CD4-positive, alpha-beta T cell treated with Interleukin-17A for 1 hour (primary cell): ENCODE results near the gene INHBB.

ENCODE experiments used
- DNase-seq: peaks from one replicate; pipeline ENCODE4 v3.0.0-alpha.2; 2020

The INHBB gene

DNA sequence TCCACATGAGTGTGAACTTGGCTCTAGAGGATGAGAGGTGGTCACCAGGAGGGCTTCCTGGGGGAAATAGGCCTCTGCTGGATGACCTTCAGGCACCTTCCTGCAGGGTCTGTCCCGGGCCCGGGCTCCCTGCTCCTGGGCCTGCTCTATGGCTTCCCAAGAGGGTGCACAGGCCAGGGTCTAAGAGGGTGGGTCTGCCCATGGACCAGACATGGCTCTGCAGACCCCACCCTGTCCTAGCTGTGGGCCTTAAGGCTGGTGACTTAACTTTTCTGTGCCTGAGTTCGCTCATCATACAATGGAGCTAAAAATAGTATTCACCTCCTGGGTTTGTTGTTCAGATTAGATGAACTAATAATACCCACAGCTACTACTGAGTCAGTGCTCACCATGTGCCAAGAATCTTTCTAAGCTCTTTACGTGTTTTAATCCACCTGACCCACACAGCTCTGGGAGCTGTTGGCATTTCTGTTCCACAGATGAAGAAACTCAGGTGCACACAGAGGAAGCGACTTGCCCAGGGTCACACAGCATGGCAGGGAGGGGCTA is 14.4 kb downstream of the INHBB start:
- no peak for DNase-seq

DNA sequence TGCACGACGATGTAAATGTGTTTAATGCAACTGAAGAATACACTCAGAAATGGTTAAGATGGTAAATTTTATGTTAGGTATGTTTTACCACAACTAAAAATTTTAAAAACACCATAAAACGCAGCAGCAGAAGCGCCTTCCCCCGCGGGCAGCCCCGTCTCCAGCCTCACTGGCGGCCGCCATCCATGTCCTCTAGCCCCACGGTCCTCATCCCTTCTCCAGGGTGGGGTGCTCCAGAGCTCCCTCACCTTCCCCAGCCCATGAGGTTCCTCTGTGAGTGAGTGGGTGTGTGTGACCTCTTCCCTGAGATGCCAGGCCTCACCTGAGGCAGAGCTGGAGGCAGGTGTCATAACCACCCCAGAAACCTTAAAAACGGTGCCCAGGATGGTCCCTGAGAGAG is 17.0 kb downstream of the INHBB start:
- no peak for DNase-seq

DNA sequence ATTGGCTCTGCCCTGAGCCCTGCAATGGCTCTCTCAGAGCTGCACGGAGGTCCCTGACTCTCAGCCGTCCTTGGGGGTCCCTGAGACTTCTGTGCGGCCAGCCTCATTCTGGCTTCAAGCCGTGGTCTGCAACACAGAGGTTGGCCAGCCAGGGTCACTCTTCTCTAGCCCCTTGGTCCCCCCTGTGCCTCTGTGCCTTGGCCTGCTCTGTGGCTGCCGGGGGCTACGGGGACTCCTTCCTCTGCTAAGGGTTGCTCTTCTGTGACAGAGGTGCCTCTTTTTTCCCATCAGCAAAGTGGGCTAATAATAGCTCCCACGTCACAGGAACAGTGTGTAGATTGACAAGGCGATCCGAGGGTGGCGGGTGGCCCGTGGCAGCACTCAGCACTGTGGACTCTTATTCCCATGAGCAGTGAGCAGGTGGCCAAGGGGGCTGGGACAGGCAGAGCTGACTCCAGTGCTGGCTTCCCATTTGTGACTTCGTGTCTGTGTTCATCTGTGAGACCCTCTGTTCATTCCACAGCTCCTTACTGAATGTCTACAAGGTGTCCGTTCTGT is 19.4 kb downstream of the INHBB start:
- DNase-seq = no peak

DNA sequence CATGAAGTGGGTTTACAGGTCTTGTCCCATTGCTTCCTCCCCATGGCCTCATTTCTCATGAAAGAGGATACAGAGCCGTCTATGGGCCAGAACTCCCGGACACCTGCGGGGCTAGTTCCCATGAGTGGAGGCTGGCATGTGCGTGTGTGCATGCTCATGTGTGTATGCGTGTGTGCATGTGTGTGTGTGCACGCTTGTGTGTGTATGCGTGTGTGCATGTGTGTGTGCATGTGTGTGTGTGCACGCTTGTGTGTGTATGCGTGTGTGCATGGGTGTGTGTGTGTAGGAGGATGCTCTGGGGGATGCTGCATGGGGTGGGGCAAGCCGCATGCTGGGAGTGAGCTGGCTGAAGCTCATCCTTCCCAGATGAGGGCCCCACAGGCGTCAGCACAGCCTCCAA is 20.8 kb downstream of the INHBB start:
- DNase-seq = no peak

DNA sequence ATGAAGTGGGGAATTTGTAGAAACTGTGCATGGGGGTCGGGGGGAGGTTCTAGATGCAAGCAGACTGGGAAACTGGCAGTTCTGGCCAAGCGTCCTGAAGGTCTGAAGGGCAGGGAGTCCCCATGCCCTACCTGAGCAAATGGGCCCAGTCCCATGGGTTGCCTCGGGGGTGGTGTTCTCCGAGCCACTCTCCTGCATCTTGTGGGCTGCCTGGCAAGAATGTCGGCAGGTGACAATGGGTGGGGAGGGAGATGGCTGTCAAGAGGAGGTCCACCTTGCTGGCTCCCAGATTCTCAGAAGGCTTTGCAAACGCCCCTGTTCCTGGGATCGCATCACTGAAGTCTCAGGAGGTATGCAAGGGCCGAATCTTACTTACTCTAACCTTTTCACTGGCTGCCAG is 21.3 kb downstream of the INHBB start:
- DNase-seq = no peak

DNA sequence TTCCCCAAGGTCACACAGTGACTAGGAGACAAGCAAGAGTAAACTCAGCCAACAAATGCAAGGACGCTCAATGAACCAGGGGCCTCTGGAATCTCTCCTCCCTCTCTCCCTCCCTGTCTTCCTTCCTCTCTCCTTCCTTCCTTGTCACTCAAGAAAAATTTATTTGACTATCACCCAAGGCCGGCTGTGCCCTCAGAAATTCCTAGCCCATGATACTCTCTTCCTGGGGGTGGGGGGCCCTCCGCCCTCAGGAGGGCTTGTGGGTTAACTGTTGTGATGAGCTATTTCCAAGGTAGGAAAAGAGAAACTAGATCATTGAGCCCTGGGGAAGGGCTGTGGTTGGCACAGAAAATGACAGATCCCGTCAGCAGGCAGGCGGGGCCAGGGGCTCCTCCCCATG is 21.7 kb downstream of the INHBB start:
- DNase-seq = no peak

DNA sequence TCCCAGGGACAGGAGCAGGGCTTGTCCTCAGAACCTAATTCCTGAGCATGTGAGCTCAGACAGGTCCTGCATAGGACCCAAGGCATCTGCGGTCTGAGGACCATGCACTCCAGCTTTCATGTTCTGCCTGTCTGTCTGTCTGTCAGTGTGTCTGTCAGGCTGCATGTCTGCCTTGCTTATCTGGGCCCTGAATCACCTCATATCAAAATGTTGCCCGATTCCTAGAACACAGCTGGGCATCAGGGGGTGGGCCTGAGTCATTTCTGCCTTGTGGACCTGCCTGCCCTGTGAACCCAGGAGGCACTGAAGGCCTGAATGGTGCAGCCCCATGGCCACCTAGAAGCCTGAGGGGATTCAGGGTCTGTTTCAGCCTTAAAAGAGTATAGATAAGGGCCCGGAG is 22.1 kb downstream of the INHBB start:
- DNase-seq = no peak

DNA sequence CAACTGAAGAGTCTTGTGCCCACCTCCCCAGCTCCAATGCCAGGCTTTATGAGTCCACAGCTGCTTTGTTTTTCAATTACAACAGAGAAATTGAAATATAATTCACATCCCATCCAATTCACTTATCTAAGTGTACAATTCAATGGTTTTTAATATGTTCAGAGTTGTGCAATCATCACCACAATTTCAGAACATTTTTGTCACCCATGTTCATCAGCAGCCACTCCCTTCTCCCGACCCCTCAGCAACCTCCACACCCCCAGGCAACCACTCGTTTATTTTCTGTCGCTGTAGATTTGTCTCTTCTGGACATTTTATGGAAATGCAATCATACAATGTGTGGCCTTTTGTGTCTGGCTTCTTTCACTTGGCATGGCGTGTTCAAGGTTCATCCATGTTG is 23.3 kb downstream of the INHBB start:
- DNase-seq = no peak

DNA sequence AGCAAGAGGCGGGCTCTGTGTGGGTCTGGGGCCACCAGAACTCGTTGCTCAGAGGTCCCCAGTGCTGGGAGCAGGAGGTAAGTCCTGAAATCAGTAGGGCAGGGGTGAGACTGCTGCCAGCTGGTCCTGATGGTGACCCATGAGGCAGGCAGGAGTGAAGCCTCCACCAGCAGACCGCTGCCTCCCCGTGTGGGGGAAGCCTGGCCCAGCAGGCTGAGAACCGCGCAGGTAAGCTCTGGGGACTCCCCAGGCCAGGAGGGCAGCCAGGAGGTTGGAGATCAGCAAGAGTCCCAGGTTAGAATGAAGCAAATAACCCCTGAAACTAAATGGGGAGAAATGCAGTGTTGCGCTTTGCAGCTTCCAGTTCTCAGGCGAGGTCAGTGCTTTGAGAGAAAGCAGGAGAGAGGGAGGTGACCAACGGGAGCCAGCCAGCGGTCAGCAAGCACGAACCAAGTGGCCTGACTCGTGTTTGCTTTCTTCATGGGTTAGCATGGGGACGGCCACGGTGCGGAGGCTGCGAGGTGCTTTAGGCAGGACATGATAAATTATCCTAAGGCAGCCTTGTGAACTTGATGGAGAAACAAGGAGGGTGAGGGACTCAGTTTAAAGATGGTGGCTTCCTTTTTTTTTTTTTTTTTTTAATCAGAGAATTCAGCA is 26.2 kb downstream of the INHBB start:
- DNase-seq = no peak

DNA sequence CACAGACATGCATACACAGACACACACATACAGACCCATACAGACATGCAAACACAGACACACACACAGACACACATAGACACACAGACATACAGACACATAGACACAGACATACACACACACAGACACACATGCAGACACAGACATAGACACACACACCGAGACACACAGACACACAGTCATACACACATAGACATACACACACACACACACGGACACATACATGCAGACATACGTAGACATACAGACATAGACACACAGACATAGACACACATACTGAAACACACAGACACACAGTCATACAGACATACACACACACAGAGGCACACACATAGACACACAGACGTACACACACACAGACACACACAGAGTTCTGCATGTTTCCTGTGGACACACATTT is 26.9 kb downstream of the INHBB start:
- DNase-seq = no peak

DNA sequence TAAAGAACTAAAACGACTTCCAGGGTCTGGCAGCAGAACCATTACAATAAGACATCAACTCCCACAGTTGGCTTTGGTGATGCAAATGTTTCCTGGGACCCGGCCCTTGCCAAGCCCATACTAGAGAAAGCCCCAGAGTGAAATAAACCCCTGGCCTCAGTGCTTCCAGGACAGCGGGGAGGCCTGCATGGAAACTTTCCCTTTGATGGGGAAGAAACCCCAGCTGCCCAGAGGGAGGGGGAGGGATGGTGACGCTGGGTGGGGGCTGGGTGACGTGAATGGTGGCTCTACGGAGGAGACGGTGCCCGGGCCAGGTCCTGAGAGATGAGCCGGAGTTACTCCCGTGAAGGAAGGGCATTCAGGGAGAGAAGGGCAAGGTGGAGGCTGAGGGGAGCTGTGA is 27.5 kb downstream of the INHBB start:
- no peak for DNase-seq

DNA sequence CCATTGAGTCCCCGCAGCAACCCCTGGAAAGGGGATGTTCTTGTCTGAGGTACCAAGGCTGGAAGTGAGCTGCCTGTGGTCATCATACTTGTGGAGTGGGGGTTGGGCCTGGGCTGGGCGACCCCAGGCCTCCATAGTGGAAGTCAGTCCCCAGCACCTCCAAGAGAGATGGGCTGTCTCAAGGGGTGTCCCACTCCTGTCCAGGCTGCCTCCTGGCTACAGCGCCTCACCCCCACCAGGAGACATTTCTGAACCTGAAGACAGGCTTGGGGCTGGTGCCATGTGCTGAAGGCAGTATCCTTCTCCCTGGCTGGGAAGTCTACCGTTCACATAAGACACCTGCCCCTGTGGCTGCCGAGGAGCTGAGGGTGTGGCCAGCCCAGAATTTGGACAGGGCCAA is 28.9 kb downstream of the INHBB start:
- DNase-seq = no peak

DNA sequence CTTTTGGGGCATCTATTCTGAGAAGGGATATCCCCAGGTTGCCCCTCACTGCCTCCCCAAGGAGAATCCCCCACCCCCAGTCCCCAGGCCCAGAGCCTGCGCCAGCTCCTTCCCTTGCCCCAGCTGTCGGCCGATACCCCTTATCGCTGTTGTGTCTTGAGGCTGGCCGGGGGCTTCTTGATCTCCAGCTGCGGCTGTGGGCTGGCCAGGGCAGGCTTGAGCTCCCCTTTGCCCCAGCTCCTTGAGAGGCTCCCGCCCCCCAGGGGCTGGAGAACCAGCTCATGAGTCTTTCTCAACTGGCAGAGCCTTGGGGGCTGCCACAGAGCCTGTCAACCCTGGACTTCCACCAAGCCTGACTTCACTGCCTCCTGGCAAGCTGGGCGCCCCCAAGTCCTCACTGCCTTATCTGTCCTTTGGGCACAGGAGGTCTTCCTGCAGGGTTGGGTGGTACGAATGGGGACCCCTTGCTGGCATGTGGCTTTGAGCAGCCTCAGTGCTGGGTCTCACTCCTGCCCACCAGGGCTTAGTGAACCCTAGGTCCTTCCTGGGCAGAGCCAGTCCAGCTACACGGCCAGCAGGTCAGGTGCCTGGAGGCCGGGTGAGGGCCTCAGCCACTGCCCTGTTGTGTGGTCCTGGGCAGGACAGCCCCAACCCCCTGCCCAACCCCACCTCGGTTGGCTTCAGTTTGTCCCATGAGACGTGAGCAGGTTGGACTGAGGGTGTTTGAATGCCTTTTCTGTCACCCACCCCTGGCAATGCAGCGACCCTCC is 29.5 kb downstream of the INHBB start:
- no peak for DNase-seq

DNA sequence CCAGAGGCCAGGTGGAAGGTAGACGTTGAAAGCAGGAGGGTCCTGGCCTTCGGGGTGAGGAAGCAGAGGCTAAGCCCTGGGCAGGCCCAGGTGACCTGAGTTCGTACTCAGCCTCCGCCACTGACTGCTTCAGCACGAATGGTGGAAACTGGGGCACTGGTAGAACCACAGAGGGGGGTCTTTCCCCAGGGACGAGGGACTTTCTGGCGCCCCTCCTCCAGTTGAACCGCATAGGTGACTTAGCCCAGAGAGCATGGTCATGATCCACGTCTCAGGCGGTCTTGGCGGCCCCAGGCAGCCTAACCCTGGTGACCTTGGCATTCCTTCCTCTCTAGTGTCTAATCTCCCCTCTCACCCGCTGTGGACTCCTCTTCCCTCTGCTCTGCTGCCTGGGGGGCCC is 30.2 kb downstream of the INHBB start:
- no peak for DNase-seq

DNA sequence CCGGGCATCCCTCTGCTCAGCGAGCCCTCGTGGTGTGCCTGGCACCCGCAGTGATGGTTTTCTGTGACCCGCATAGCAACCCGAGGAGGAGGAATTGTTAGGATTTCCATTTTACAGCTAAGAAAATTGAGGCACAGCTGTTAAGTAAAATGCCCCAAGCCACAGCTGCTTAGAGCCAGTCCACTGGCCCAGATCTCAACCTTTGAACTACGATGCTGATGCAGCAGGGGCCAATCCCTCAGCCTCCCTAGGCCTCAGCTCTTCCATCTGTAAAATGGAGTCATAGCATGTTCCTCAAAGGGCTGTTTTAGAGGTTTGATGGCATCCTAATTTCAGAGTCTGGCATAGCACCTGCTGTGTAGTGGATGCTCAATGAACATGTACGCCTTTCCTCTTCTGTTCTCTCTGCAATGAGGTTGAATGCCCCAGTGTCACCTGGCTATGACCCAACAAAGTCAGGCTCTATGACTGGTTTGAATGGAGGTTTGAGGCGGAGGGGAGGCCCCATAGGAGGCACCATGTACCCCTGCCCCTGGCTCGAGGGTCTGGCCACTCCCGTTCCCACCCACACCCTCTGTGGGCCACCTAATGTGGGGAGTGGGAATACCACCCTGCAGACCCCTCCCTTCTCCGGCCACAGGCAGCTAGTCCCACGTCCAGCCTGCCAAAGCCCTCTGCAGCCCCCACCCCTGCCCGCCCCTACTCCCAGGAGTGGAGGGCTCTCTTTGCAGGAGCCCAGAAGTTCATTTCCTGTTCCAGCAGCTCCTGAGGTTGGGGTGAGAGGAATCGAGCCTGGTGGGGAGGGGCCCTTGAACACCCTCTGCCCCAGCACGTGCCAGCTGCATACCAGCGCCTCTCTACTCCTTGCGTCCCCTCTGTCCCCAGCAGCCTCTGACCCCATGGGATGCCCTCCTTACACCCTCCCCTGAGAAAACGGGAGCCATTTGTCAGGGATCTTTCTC is 31.0 kb downstream of the INHBB start:
- DNase-seq = no peak

DNA sequence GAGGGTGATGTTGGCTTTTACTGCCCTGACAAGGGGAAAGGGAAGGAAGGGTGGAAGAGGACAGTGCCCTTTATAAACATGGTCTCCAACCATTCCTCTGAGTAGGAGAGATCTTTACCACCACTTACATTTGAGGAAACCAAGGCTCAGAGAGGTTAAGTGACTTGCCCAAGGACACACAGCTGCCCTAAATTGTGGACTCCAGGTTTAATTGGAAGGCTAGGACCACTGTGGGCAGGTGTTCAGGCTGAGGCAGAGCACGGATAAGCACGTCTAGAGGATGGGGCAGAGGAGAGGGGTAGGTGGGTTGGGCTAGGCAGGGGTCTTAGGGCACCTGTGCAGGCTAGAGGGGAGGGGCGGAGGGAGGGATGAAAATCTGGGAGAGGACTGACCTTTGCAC is 32.7 kb downstream of the INHBB start:
- DNase-seq = no peak

DNA sequence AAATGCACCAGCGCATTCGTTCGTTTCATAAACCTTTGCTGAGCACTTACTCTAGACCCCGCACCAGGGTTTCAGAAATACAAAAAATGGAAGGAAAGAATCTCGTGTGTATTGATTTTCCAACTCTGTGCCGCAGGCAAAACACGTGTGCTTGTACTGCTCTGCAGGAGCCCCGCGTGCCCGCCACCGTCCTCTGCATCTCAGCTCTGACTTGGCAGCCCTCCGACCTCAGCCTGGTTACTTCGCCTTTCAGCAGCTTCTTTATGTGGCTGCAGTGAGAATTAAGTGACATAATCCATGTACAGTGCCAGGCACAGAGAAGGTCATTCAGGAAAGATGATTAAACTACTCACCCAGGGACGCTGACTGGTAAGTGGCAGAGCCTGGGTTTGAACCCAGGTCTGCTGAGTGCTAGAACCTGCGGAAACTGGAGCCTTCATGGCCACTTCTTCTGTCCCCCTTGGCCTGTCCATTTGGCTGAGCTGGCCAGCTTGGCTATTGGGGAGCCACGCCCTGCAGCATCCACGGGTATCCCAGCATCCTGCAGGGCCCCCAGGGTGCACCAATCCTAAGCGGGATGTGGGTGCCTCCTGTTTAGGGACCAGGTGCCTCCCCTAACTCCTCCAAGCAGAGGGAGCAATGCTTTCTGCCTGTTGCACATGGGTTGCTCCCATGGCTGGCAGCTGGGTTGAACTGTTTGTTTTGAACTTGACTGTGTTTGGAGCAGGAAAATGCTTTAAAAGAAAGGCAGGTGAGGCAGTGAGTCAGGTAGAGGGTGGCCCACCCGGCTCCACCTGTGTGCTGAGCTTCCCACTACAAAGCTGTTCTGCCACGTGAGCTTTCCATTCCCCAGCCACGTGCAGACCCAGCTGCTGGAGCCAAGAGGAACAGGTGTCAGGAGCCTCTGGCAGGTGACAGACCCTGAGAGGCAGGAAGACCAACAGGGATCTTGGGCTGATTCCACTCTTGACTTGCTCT is 34.3 kb downstream of the INHBB start:
- no peak for DNase-seq

DNA sequence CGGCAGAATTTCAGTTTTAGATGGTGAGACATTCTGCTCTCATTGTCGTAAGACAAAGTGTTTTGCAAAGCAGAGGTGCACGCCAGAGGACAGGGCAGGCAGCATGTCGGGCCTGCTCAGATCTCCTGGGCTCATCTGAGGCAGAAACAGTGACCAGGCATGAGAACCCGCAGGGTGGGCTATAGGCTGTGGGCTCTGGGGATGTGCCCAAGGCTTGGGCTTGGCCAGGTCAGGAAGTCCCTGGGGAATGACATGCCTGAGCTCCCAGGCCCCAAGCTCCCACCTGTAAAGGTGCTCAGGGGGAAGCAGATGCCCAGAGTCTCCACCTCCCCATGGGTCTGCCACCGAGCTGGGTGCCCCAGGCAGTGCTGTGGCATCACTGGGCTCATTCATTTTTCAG is 35.3 kb downstream of the INHBB start:
- DNase-seq = no peak

DNA sequence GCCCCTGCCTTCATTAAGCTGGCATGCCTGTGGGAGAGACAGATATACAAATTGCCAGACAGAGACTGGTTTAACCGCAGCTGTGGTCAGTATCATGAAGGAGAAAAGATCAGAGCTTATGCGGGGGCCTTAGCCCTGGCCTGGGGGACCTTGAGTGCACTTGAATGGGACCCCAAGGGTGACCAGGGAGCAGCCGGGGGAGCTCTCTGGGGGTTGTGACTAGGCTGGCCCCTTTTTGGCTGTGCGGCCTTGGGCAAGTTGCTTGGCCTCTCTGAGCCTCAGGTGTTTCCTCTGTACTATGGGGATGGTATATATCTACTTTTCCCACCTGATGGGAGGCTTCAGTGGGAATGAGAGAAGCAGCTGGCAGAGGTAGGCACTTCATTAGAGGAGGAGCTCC is 35.7 kb downstream of the INHBB start:
- no peak for DNase-seq

DNA sequence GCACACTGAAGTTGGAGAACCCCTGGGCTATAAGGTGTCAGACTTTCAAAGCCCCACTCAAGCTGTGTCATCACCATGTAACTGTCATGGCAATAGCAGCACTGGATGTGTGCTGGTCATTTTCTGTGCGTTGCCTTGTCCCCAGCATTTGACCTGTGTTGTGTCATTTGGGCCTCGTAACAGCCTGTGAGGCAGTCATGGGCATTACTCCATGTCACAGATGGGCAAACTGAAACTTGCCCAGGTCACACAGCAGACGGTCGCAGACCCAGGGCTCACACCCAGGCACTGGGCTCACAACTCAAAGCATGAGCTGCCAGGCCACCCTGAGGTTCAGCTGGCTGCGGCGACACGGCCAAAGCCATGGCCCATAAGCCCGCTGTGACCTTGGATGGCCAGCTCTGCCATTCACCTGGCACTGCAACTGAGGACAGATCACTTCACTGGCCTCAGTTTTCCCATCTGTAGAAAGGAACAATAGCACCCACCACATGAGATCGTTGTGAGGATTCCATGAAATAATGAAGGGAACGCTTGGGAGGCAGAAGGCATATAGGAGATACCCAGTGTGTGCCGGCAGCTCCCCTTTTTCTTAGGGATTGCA is 36.7 kb downstream of the INHBB start:
- DNase-seq = no peak

DNA sequence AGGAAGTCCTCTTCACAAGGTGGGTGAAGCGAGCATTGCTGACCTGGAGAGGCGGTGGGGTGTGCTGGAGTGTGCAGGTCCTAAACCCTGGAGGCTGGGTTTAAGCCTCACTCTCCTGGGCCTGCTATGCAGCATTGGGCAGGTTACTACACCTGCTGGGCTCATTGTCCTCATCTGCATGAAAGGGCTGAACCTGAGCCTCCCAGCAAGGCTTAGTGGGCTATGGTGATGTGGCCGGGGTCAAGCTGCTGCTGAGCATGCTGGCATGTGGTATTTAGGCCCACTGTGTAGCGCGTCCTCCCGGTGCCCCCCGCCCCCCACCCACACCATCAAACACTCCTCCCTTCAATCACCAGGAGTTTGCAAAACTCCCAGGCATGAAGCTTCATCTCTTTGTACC is 37.3 kb downstream of the INHBB start:
- DNase-seq = no peak
